ENCODE data around the gene FBXL7. TPM values are rescaled to one million over a fixed set of nuclear protein-coding genes. Genes with fewer than 3 reads are reported as not detected.

The FBXL7 gene
- polyA plus RNA-seq, 1 donor (not counting 4 experiments of a cell fraction or from before 2014, with no cell fraction given) = 0.22 TPM

DNA sequence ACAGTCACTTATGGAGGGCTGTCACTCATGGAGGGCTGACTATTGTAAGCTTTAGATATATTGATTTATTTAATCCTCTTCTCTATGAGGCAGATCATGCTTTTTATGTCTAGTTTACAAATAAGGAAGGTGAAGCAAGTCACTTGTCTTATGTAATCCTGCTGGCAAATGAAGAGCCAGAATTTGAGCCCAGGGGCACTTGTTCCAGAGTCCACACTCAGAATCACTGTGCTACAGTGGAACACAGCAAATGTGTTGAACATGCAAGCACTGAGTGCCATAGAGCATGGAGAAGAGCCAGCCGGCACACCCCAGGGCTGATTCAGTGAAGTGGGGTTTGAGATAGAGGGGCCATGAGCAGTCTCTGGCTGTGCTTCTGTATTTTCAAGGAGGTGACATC lies 353.0 kb downstream of the FBXL7 start:
- no peak overlapping the region for H3K4me2 ChIP-seq (ENCODE audit: control insufficient read depth, extremely low read depth, insufficient read depth, low read depth, low read length)
- H3K27me3 ChIP-seq (ENCODE audit: control insufficient read depth, extremely low read depth, insufficient read depth, low read length) = no peaks in the 10 kb centered on the region
- no peaks in the 10 kb centered on the region for H3K9me3 ChIP-seq (ENCODE audit: control insufficient read depth, low read depth, low read length)
- no peak overlapping the region for H3K4me3 ChIP-seq (ENCODE audit: control insufficient read depth in 2 of 3, extremely low read depth in 1 of 3, insufficient read depth in 2 of 3, low read depth in 1 of 3, low read length in 3 of 3)
- dilution Hi-C loops (cut with MboI; ENCODE audit: extremely low pct_ligation_motif_present, low sequenced_read_pairs) = no loop called here
- no peak overlapping the region for H3K27ac ChIP-seq (ENCODE audit: control insufficient read depth, insufficient read depth, low read length)
- no peak overlapping the region for H3K9ac ChIP-seq (ENCODE audit: control insufficient read depth, extremely low read depth, insufficient read depth, low read length)
- DNase-seq (ENCODE audit: low read depth, low spot score) (no peak), FAIRE-seq (no peak)
- H3K79me2 ChIP-seq (ENCODE audit: control insufficient read depth, insufficient read depth, low read length) = no peaks in the 10 kb centered on the region
- H3K4me1 ChIP-seq (ENCODE audit: control insufficient read depth, extremely low read depth, insufficient read depth, low read length) = no peaks in the 10 kb centered on the region
- no peaks in the 10 kb centered on the region for H3K9me1 ChIP-seq (ENCODE audit: control insufficient read depth, extremely low read depth, insufficient read depth, low read length)
- TF ChIP-seq, protein P1, sequence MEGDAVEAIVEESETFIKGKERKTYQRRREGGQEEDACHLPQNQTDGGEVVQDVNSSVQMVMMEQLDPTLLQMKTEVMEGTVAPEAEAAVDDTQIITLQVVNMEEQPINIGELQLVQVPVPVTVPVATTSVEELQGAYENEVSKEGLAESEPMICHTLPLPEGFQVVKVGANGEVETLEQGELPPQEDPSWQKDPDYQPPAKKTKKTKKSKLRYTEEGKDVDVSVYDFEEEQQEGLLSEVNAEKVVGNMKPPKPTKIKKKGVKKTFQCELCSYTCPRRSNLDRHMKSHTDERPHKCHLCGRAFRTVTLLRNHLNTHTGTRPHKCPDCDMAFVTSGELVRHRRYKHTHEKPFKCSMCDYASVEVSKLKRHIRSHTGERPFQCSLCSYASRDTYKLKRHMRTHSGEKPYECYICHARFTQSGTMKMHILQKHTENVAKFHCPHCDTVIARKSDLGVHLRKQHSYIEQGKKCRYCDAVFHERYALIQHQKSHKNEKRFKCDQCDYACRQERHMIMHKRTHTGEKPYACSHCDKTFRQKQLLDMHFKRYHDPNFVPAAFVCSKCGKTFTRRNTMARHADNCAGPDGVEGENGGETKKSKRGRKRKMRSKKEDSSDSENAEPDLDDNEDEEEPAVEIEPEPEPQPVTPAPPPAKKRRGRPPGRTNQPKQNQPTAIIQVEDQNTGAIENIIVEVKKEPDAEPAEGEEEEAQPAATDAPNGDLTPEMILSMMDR (optimal IDR thresholded peaks at IDR 0.05 in 1 of 3, IDR thresholded peaks at IDR 0.05 in 1 of 3, conservative IDR thresholded peaks at IDR 0.05 in 1 of 3; ENCODE audit: extremely low read depth in 1 of 3, insufficient read depth in 2 of 3, low read length in 3 of 3) = no peak
- TF ChIP-seq EZH2 (IDR thresholded peaks at IDR 0.05; ENCODE audit: low read length) = no peak
- no peaks in the 10 kb centered on the region for H3K36me3 ChIP-seq (ENCODE audit: control insufficient read depth in 2 of 2, extremely low read depth in 1 of 2, insufficient read depth in 2 of 2, low read length in 2 of 2)
- H2AFZ ChIP-seq (ENCODE audit: control insufficient read depth, low read length) = no peak overlapping the region
- no peaks in the 10 kb centered on the region for H4K20me1 ChIP-seq (ENCODE audit: control insufficient read depth, extremely low read depth, insufficient read depth, low read length)

DNA sequence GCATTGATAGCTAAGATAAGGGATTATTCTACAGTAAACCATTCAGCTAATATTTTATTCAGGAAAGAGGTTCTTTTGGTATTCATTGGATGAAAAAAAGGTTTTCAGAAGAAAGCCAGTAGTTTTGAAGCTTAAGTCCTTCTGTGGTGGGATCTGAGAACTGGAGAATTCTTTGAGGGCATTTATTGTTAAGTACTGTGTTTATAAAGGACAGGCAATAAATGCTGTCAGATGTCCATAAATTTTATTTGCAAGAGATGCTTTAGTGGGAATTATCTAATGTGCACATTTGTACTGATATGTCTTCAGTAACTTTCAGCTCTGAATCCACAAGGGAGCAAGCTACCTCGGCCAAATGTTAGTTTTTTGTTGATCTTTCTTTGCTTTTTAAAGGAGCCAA lies 358.3 kb downstream of the FBXL7 start:
- Histone ChIP-seq H3K79me2 (ENCODE audit: control insufficient read depth, insufficient read depth, low read length) (no peaks in the 10 kb centered on the region), H3K9me1 (ENCODE audit: control insufficient read depth, extremely low read depth, insufficient read depth, low read length) (no peaks in the 10 kb centered on the region), H2AFZ (ENCODE audit: control insufficient read depth, low read length) (no peak overlapping the region), H4K20me1 (ENCODE audit: control insufficient read depth, extremely low read depth, insufficient read depth, low read length) (no peaks in the 10 kb centered on the region), H3K27ac (ENCODE audit: control insufficient read depth, insufficient read depth, low read length) (no peak overlapping the region), H3K36me3 (ENCODE audit: control insufficient read depth in 2 of 2, extremely low read depth in 1 of 2, insufficient read depth in 2 of 2, low read length in 2 of 2) (no peaks in the 10 kb centered on the region), H3K4me1 (ENCODE audit: control insufficient read depth, extremely low read depth, insufficient read depth, low read length) (no peaks in the 10 kb centered on the region), H3K27me3 (ENCODE audit: control insufficient read depth, extremely low read depth, insufficient read depth, low read length) (no peaks in the 10 kb centered on the region), H3K9me3 (ENCODE audit: control insufficient read depth, low read depth, low read length) (peaks cover 2% of the 10 kb centered on the region), H3K9ac (ENCODE audit: control insufficient read depth, extremely low read depth, insufficient read depth, low read length) (no peak overlapping the region), H3K4me3 (ENCODE audit: control insufficient read depth in 2 of 3, extremely low read depth in 1 of 3, insufficient read depth in 2 of 3, low read depth in 1 of 3, low read length in 3 of 3) (no peak overlapping the region), H3K4me2 (ENCODE audit: control insufficient read depth, extremely low read depth, insufficient read depth, low read depth, low read length) (no peak overlapping the region)
- no peak for FAIRE-seq
- TF ChIP-seq EZH2 (IDR thresholded peaks at IDR 0.05; ENCODE audit: low read length) = no peak
- TF ChIP-seq, protein P1 (optimal IDR thresholded peaks at IDR 0.05 in 1 of 3, IDR thresholded peaks at IDR 0.05 in 1 of 3, conservative IDR thresholded peaks at IDR 0.05 in 1 of 3; ENCODE audit: extremely low read depth in 1 of 3, insufficient read depth in 2 of 3, low read length in 3 of 3) = no peak
- dilution Hi-C loops (cut with MboI; ENCODE audit: extremely low pct_ligation_motif_present, low sequenced_read_pairs) = no loop called here
- DNase-seq (ENCODE audit: low read depth, low spot score) = no peak
